ENCODE results near the gene MDFIC.

The MDFIC gene

GRCh38 chr7:114933658-114934057 is 11.8 kb downstream of the MDFIC start:
- DNase-seq: no peak
- no peaks in the 10 kb centered on the region for H3K27me3 ChIP-seq (replicated peaks)
- H3K4me3 ChIP-seq (ENCODE audit: low read depth, low read length): no peak overlapping the region
- in situ Hi-C loops (cut with HindIII; ENCODE audit: low pct_ligation_motif_present, low sequenced_read_pairs): no loop called here
- no peaks in the 10 kb centered on the region for H3K36me3 ChIP-seq (replicated peaks)
- TF ChIP-seq CTCF (IDR thresholded peaks at IDR 0.05; ENCODE audit: low read depth, low read length, missing control alignments): no peak
- H3K27ac ChIP-seq: no peak overlapping the region

GRCh38 chr7:114934086-114934485 is 12.2 kb downstream of the MDFIC start:
- Histone ChIP-seq H3K27ac (no peak overlapping the region), H3K4me3 (ENCODE audit: low read depth, low read length) (no peak overlapping the region), H3K27me3 (replicated peaks) (no peaks in the 10 kb centered on the region), H3K36me3 (replicated peaks) (no peaks in the 10 kb centered on the region)
- no peak for TF ChIP-seq CTCF (IDR thresholded peaks at IDR 0.05; ENCODE audit: low read depth, low read length, missing control alignments)
- DNase-seq: no peak
- in situ Hi-C loops (cut with HindIII; ENCODE audit: low pct_ligation_motif_present, low sequenced_read_pairs): no loop called here

GRCh38 chr7:114934713-114935112 is 12.8 kb downstream of the MDFIC start:
- no peak overlapping the region for H3K4me3 ChIP-seq (ENCODE audit: low read depth, low read length)
- no peak overlapping the region for H3K27ac ChIP-seq
- in situ Hi-C loops (cut with HindIII; ENCODE audit: low pct_ligation_motif_present, low sequenced_read_pairs): no loop called here
- no peaks in the 10 kb centered on the region for H3K27me3 ChIP-seq (replicated peaks)
- TF ChIP-seq CTCF (IDR thresholded peaks at IDR 0.05; ENCODE audit: low read depth, low read length, missing control alignments): no peak
- DNase-seq: no peak
- H3K36me3 ChIP-seq (replicated peaks): no peaks in the 10 kb centered on the region

GRCh38 chr7:114936471-114936870 is 14.6 kb downstream of the MDFIC start:
- Histone ChIP-seq H3K36me3 (replicated peaks) (no peaks in the 10 kb centered on the region), H3K27me3 (replicated peaks) (no peaks in the 10 kb centered on the region), H3K27ac (no peak overlapping the region), H3K4me3 (ENCODE audit: low read depth, low read length) (no peak overlapping the region)
- no peak for TF ChIP-seq CTCF (IDR thresholded peaks at IDR 0.05; ENCODE audit: low read depth, low read length, missing control alignments)
- DNase-seq: no peak
- in situ Hi-C loops (cut with HindIII; ENCODE audit: low pct_ligation_motif_present, low sequenced_read_pairs): no loop called here

GRCh38 chr7:114937446-114937845 is 15.6 kb downstream of the MDFIC start:
- no peak for TF ChIP-seq CTCF (IDR thresholded peaks at IDR 0.05; ENCODE audit: low read depth, low read length, missing control alignments)
- Histone ChIP-seq H3K27ac (no peak overlapping the region), H3K4me3 (ENCODE audit: low read depth, low read length) (no peak overlapping the region), H3K36me3 (replicated peaks) (no peaks in the 10 kb centered on the region), H3K27me3 (replicated peaks) (no peaks in the 10 kb centered on the region)
- in situ Hi-C loops (cut with HindIII; ENCODE audit: low pct_ligation_motif_present, low sequenced_read_pairs): no loop called here
- DNase-seq: no peak

- TF ChIP-seq CTCF (IDR thresholded peaks at IDR 0.05; ENCODE audit: low read depth, low read length, missing control alignments): no peak
- no peak overlapping the region for H3K4me3 ChIP-seq (ENCODE audit: low read depth, low read length)
- no peak overlapping the region for H3K27ac ChIP-seq
- no peaks in the 10 kb centered on the region for H3K36me3 ChIP-seq (replicated peaks)
- in situ Hi-C loops (cut with HindIII; ENCODE audit: low pct_ligation_motif_present, low sequenced_read_pairs): no loop called here
- no peak for DNase-seq
- no peaks in the 10 kb centered on the region for H3K27me3 ChIP-seq (replicated peaks)
Observed at GRCh38 chr7:114938785-114939184, 16.9 kb downstream of the MDFIC start.

All from brain microvascular endothelial cell (primary cell).